Fibroblast of mammary gland (primary cell): ENCODE measurements around the gene ANKRD55.
"Not testable (repeated sequence)": the region's sequence is repeated elsewhere in the genome, so short reads cannot be mapped to it uniquely, and the experiment has no call there.

Experiments
- DNase-seq: peaks from one replicate; pipeline ENCODE4 v3.0.0-alpha.2; 2010; ENCODE audit warnings: low read depth
- H3K4me3 ChIP-seq: 2 replicates; pipeline ENCODE4 v1.5.1; 2011; ENCODE audit warnings: low read depth, mild to moderate bottlenecking, low read length, moderate library complexity; ENCODE audit not compliant: control insufficient read depth
- CTCF ChIP-seq: conservative IDR thresholded peaks from 2 replicates; pipeline ENCODE4 v1.5.1; 2011; ENCODE audit warnings: low read depth, low read length, inconsistent platforms; ENCODE audit not compliant: control insufficient read depth, insufficient read depth

The ANKRD55 gene

GRCh38 chr5:56140073-56140472, 93.1 kb downstream of the ANKRD55 start:
- H3K4me3 ChIP-seq, result no peak overlapping the region
- no peak for TF ChIP-seq CTCF

GRCh38 chr5:56130664-56131063, 102.5 kb downstream of the ANKRD55 start:
- DNase-seq, result no peak
- H3K4me3 ChIP-seq, result no peak overlapping the region
- no peak for TF ChIP-seq CTCF

More at GRCh38 chr5:56140073-56140472, 93.1 kb downstream of the ANKRD55 start:
- no peak for DNase-seq

GRCh38 chr5:56129288-56129687, 103.8 kb downstream of the ANKRD55 start:
- no peak for TF ChIP-seq CTCF
- DNase-seq, result peak; percentile 11
- no peak overlapping the region for H3K4me3 ChIP-seq

- H3K4me3 ChIP-seq, result no peak overlapping the region
- no peak for TF ChIP-seq CTCF
- DNase-seq, result no peak
Measured at GRCh38 chr5:56128113-56128512, 105.0 kb downstream of the ANKRD55 start.

- DNase-seq, result peak; percentile 56
- no peak for TF ChIP-seq CTCF
- H3K4me3 ChIP-seq, result no peak overlapping the region
Measured at GRCh38 chr5:56126487-56127179, 106.5 kb downstream of the ANKRD55 start.

GRCh38 chr5:56123531-56124243, 109.4 kb downstream of the ANKRD55 start:
- no peak overlapping the region for H3K4me3 ChIP-seq
- no peak for TF ChIP-seq CTCF
- peak; percentile 99 for DNase-seq

- H3K4me3 ChIP-seq, DNase-seq: not testable (repeated sequence)
Measured at GRCh38 chr5:56122360-56122985, 110.7 kb downstream of the ANKRD55 start.
